Endothelial cell (in vitro differentiated cells): ENCODE measurements around the gene CST3. TPM values are rescaled to one million over a fixed set of nuclear protein-coding genes. Genes with fewer than 3 reads are reported as not detected.

Source experiments
- DNase-seq: peaks from one replicate; pipeline ENCODE4 v3.0.0; 2021; ENCODE audit warnings: low spot score
- H3K27ac Mint-ChIP-seq: one replicate; pipeline ENCODE4 v1.8.0; 2021; ENCODE audit warnings: mixed read lengths, inconsistent platforms; ENCODE audit not compliant: unreplicated experiment
- H3K27me3 Mint-ChIP-seq: one replicate; pipeline ENCODE4 v1.8.0; 2021; ENCODE audit warnings: mild to moderate bottlenecking, moderate library complexity, mixed read lengths, inconsistent platforms; ENCODE audit not compliant: unreplicated experiment
- H3K36me3 Mint-ChIP-seq: one replicate; pipeline ENCODE4 v1.8.0; 2021; ENCODE audit warnings: mild to moderate bottlenecking, low read depth, mixed read lengths, inconsistent platforms; ENCODE audit not compliant: unreplicated experiment
- H3K4me1 Mint-ChIP-seq: one replicate; pipeline ENCODE4 v1.8.0; 2021; ENCODE audit warnings: mild to moderate bottlenecking, mixed read lengths, inconsistent platforms; ENCODE audit not compliant: unreplicated experiment
- H3K4me3 Mint-ChIP-seq: one replicate; pipeline ENCODE4 v1.8.0; 2021; ENCODE audit warnings: mild to moderate bottlenecking, mixed read lengths, inconsistent platforms; ENCODE audit not compliant: unreplicated experiment
- H3K9me3 Mint-ChIP-seq: one replicate; pipeline ENCODE4 v1.8.0; 2021; ENCODE audit warnings: mixed read lengths, inconsistent platforms; ENCODE audit not compliant: unreplicated experiment
- total RNA-seq: library from RNA; stranded (reverse); fragmentation: NEBNext Ultra II Directional; extraction: Animal tissue kit (Norgen Biotek cat#: 25700); gene quantifications from one replicate; pipeline ENCODE4 v1.2.1, GENCODE V29; 2021; ENCODE audit not compliant: unreplicated experiment
- TF ChIP-seq, protein P1 (sequence below): fragments of 200-600 bp; sonication (generic); IDR thresholded peaks from one replicate; pipeline ENCODE4 v1.5.0; 2021; ENCODE audit warnings: antibody characterized with exemption; ENCODE audit not compliant: unreplicated experiment

Gene CST3
- total RNA-seq, 1 donor from 2014 or later, result 40.6 TPM

DNA sequence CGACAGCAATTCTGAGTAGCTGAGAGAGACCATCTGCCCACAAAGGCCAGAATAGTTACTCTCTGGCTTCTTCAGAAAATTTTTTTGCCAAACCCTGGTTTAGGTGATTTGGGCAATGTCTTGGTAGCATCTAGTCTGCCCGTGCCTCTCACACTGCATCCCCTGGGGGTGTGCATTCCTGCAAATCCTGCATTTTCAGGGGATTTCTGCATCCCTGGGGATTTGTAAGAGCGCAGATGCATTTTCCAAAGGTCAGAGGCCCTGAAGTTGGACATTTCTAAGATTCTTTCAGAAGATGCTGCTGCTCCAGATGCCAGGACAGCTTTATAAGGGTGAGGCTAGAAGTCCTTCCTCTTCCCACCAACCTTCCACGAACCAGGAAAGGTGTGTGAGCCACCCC lies 36.0 kb downstream of the CST3 start:
- Mint-ChIP-seq H3K27ac (no peak overlapping the region), H3K9me3 (no peaks in the 10 kb centered on the region), H3K4me1 (no peaks in the 10 kb centered on the region), H3K4me3 (no peak overlapping the region), H3K36me3 (no peaks in the 10 kb centered on the region), H3K27me3 (no peaks in the 10 kb centered on the region)
- TF ChIP-seq, protein P1, sequence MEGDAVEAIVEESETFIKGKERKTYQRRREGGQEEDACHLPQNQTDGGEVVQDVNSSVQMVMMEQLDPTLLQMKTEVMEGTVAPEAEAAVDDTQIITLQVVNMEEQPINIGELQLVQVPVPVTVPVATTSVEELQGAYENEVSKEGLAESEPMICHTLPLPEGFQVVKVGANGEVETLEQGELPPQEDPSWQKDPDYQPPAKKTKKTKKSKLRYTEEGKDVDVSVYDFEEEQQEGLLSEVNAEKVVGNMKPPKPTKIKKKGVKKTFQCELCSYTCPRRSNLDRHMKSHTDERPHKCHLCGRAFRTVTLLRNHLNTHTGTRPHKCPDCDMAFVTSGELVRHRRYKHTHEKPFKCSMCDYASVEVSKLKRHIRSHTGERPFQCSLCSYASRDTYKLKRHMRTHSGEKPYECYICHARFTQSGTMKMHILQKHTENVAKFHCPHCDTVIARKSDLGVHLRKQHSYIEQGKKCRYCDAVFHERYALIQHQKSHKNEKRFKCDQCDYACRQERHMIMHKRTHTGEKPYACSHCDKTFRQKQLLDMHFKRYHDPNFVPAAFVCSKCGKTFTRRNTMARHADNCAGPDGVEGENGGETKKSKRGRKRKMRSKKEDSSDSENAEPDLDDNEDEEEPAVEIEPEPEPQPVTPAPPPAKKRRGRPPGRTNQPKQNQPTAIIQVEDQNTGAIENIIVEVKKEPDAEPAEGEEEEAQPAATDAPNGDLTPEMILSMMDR, result no peak
- no peak for DNase-seq

DNA sequence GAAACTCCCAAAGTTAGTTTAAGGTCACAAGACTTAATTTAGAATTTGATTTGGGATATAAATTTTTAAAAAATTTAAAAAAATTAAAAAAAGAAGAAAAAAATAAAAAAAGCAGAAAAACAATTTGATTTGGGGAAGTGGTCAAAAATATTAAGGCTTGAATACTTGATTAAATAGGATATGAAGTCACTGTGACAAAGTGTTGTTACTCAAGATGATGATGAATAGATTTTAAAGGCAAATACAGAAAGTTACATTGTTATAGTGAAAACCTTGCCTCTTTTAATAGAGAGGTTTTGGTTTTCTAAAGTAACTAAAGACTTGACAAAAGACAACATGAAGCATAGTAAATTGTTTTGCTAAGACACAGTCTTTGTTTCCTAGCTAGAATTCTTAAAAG lies 39.3 kb downstream of the CST3 start:
- H3K27ac Mint-ChIP-seq, result no peak overlapping the region
- no peaks in the 10 kb centered on the region for H3K4me1 Mint-ChIP-seq
- TF ChIP-seq, protein P1, result no peak
- H3K36me3 Mint-ChIP-seq, result no peaks in the 10 kb centered on the region
- no peaks in the 10 kb centered on the region for H3K9me3 Mint-ChIP-seq
- H3K4me3 Mint-ChIP-seq, result no peak overlapping the region
- H3K27me3 Mint-ChIP-seq, result no peaks in the 10 kb centered on the region
- DNase-seq, result no peak

DNA sequence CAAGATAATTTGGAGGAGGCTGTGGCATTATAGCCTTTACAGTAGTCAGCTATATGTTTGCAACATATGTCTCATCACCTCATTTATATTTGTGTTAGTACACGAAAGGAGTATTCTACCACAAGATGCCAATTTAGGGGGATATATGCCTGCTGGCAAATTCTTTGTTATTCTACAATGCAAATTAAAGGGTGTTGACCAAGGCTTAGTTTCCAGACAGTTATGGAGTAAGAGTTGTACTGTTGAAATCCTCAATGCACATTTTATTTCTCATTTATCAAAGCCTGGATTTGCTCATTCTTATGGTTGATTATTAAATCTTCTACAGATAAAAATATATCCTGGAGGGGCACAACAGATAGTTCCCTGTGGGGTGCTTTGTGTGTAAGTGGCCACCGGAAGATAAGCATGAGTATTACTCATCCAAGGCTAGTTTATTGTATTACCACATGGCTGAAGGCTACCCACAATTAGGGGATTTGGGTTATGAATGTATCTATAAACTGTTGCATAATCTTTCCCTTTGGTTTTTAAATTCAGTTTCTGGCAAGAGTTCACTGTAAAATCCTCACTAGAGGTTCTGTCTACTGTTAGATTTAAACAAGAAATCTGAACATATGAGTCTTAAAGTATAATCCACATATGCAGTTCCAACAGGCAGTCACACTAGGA lies 41.0 kb downstream of the CST3 start:
- Mint-ChIP-seq H3K27me3 (no peaks in the 10 kb centered on the region), H3K36me3 (no peaks in the 10 kb centered on the region), H3K27ac (no peak overlapping the region), H3K9me3 (no peaks in the 10 kb centered on the region), H3K4me1 (no peaks in the 10 kb centered on the region), H3K4me3 (no peak overlapping the region)
- no peak for DNase-seq
- TF ChIP-seq, protein P1, result no peak

DNA sequence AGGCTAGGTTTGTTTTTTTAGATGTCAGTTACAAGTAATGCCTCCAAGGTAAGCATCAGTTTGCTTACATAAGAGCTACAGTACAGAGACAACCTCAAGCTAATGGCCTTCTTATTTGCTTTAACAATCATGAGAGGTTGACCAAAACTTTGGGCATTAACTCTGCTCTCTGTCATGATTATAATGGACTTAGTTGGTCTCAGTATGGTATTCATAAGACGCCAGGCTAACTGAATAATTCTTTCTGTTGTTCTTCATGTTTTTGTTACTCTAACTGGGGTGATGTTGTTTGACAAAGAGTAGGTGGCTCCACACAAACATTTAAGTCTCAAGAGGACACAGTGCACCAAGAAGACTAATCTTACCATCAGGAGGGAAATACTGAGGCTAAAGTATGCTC lies 41.8 kb downstream of the CST3 start:
- no peaks in the 10 kb centered on the region for H3K9me3 Mint-ChIP-seq
- no peaks in the 10 kb centered on the region for H3K27me3 Mint-ChIP-seq
- H3K4me3 Mint-ChIP-seq, result no peak overlapping the region
- H3K4me1 Mint-ChIP-seq, result no peaks in the 10 kb centered on the region
- no peak for DNase-seq
- H3K27ac Mint-ChIP-seq, result no peak overlapping the region
- no peaks in the 10 kb centered on the region for H3K36me3 Mint-ChIP-seq
- TF ChIP-seq, protein P1, result no peak

DNA sequence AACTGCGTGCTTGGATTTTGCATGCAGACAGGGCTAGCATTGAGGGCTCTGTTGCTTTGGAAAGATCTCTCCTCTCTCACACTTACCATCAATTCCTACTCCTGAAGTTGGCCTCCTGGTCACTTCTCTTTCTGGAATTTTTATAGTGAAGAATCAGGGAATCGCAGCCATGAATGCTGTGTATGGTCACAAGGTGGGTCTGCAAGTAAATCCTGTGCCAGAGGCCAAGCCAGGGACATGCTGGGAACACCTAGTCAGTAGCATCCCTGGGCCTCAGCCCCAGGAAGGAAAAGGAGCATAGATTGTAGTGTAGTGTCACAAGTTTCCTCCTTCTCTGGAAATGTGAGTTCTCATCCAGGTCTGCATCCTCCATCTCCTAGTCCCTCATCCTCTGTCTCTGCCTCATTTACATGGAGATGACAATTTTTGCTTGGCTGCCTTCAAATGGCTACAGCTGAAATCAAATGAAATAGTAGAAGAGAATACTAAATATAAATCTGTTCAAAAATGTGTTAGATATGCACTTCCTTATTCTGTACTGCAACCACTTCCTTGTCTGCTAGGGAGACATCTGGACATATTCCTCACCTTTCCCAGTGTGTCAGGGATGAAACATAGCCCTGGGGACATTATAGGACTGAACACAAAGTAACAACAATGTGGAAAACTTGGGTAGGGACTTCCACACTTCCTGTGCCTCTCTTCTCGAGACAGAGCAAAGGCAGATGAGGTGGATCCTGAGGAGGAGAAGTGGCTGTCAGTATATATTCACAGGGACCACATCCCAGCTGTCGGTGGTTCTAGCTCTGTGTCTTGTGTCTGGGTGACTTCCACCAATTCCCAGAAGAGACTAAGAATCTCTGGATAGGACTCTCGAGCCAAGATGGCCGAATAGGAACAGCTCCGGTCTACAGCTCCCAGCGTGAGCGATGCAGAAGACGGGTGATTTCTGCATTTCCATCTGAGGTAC lies 49.0 kb downstream of the CST3 start:
- H3K4me1 Mint-ChIP-seq, result peaks cover 3% of the 10 kb centered on the region
- DNase-seq, result no peak
- H3K36me3 Mint-ChIP-seq, result no peaks in the 10 kb centered on the region
- H3K27me3 Mint-ChIP-seq, result peaks cover 3% of the 10 kb centered on the region
- H3K27ac Mint-ChIP-seq, result no peak overlapping the region
- H3K9me3 Mint-ChIP-seq, result no peaks in the 10 kb centered on the region
- TF ChIP-seq, protein P1, result no peak
- H3K4me3 Mint-ChIP-seq, result no peak overlapping the region
